Smooth muscle cell (in vitro differentiated cells): ENCODE measurements around the gene ASTN2. TPM values are rescaled to one million over a fixed set of nuclear protein-coding genes. Genes with fewer than 3 reads are reported as not detected.

Experiments used
- DNase-seq: peaks from one replicate; lab custom pipeline; 2025; ENCODE audit not compliant: unreplicated experiment; lab: John Stamatoyannopoulos, UW
- H2AFZ ChIP-seq: fragments of 200-600 bp; sonication (generic); 2 replicates; pipeline ENCODE4 v1.6.0; 2016; ENCODE audit warnings: antibody characterized with exemption, low read depth, mild to moderate bottlenecking
- H3F3A ChIP-seq: fragments of 200-600 bp; sonication (generic); 2 replicates; pipeline ENCODE4 v1.6.0; 2017; ENCODE audit warnings: antibody characterized with exemption, low read depth
- H3K27ac ChIP-seq: fragments of 200-600 bp; sonication (generic); 2 replicates; pipeline ENCODE4 v1.5.1; 2016; ENCODE audit warnings: low read depth, mild to moderate bottlenecking
- H3K27me3 ChIP-seq: fragments of 200-600 bp; sonication (generic); 2 replicates; pipeline ENCODE4 v1.6.1; 2016; ENCODE audit warnings: low read depth, mild to moderate bottlenecking
- H3K36me3 ChIP-seq: fragments of 200-600 bp; sonication (generic); 2 replicates; pipeline ENCODE4 v1.5.1; 2016; ENCODE audit warnings: low read depth
- H3K4me1 ChIP-seq: fragments of 200-600 bp; sonication (generic); 2 replicates; pipeline ENCODE4 v1.5.1; 2016; ENCODE audit warnings: low read depth
- H3K4me2 ChIP-seq: fragments of 200-600 bp; sonication (generic); 2 replicates; pipeline ENCODE4 v1.6.0; 2016; ENCODE audit warnings: mild to moderate bottlenecking
- H3K4me3 ChIP-seq: fragments of 200-600 bp; sonication (generic); 2 replicates; pipeline ENCODE4 v1.5.1; 2016; ENCODE audit warnings: mild to moderate bottlenecking
- H3K79me2 ChIP-seq: fragments of 200-600 bp; sonication (generic); 2 replicates; pipeline ENCODE4 v1.6.0; 2016; ENCODE audit warnings: low read depth, mild to moderate bottlenecking
- H3K9ac ChIP-seq: fragments of 200-600 bp; sonication (generic); 2 replicates; pipeline ENCODE4 v1.6.0; 2016; ENCODE audit warnings: low read depth
- H3K9me3 ChIP-seq: fragments of 200-600 bp; sonication (generic); replicated peaks from 2 replicates; pipeline ENCODE4 v1.5.1; 2016; ENCODE audit warnings: low read depth
- H4K20me1 ChIP-seq: fragments of 200-600 bp; sonication (generic); 2 replicates; pipeline ENCODE4 v1.6.0; 2016; ENCODE audit warnings: low read depth
- WGBS: methylation state at CpG from one replicate; pipeline ENCODE4 v1.1.7; 2016; ENCODE audit warnings: low lambda C conversion rate; 5-methylcytosine and 5-hydroxymethylcytosine counted together
- polyA plus RNA-seq: library from polyadenylated mRNA; unstranded; fragments of >200 nt; fragmentation: Nextera tagmentation; extraction: Ambion mirVana; gene quantifications from 2 replicates; pipeline ENCODE4 v1.2.1, GENCODE V29; 2016
- total RNA-seq: library from RNA; depleted of rRNA; stranded (reverse); fragments of >200 nt; gene quantifications from 2 replicates; pipeline ENCODE4 v1.2.3, GENCODE V29; 2014
- TF ChIP-seq, protein P1 (sequence below): fragments of 200-600 bp; sonication (generic); IDR thresholded peaks from 2 replicates; pipeline ENCODE4 v1.5.1; 2017; ENCODE audit warnings: borderline replicate concordance, mild to moderate bottlenecking, antibody characterized with exemption; ENCODE audit not compliant: insufficient read depth, poor library complexity, severe bottlenecking

ASTN2 gene
- total and polyA plus RNA-seq, 2 experiments from 2014 or later, result 6.5 to 6.7 TPM

- H3K27me3 ChIP-seq, result no peaks in the 10 kb centered on the region
- 36% methylated on average over 1 of the region's 1 CpG for WGBS
- H3F3A ChIP-seq, result no peaks in the 10 kb centered on the region
- TF ChIP-seq, protein P1, sequence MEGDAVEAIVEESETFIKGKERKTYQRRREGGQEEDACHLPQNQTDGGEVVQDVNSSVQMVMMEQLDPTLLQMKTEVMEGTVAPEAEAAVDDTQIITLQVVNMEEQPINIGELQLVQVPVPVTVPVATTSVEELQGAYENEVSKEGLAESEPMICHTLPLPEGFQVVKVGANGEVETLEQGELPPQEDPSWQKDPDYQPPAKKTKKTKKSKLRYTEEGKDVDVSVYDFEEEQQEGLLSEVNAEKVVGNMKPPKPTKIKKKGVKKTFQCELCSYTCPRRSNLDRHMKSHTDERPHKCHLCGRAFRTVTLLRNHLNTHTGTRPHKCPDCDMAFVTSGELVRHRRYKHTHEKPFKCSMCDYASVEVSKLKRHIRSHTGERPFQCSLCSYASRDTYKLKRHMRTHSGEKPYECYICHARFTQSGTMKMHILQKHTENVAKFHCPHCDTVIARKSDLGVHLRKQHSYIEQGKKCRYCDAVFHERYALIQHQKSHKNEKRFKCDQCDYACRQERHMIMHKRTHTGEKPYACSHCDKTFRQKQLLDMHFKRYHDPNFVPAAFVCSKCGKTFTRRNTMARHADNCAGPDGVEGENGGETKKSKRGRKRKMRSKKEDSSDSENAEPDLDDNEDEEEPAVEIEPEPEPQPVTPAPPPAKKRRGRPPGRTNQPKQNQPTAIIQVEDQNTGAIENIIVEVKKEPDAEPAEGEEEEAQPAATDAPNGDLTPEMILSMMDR, result no peak
- no peak overlapping the region for H3K9ac ChIP-seq
- no peak overlapping the region for H3K4me2 ChIP-seq
- no peak for DNase-seq
- no peak overlapping the region for H3K27ac ChIP-seq
- peaks cover 20% of the 10 kb centered on the region for H3K4me1 ChIP-seq
- H3K36me3 ChIP-seq, result no peaks in the 10 kb centered on the region
- no peak overlapping the region for H2AFZ ChIP-seq
- no peaks in the 10 kb centered on the region for H3K9me3 ChIP-seq
- H4K20me1 ChIP-seq, result no peaks in the 10 kb centered on the region
- no peaks in the 10 kb centered on the region for H3K79me2 ChIP-seq
- no peak overlapping the region for H3K4me3 ChIP-seq
These were observed 623.5 kb downstream of the ASTN2 start for GRCh38 chr9:116791326-116791725.

DNA sequence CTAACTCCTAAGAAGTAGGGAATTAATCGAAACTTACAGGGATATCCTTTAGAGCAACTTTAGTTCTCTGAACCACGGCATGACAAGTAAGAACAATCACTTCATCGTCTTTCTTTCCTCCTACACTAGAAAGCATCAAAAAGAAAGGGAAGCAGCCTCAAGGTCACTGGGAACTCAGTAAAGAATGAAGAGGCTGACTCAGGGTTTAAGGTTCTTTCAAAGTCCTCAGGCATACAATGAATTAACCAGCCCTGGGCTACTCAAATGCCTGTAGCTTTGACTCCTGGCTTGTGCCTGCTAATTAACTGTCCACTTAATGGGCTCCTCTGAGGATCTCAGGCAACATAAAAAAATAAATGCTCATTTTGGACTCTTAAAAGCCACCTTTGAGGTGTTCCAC lies 625.8 kb downstream of the ASTN2 start:
- Histone ChIP-seq H3K27me3 (no peaks in the 10 kb centered on the region), H3F3A (no peaks in the 10 kb centered on the region), H3K9ac (no peak overlapping the region), H4K20me1 (no peaks in the 10 kb centered on the region), H2AFZ (no peak overlapping the region), H3K27ac (no peak overlapping the region), H3K79me2 (no peaks in the 10 kb centered on the region), H3K9me3 (no peaks in the 10 kb centered on the region), H3K4me2 (no peak overlapping the region), H3K4me3 (no peak overlapping the region), H3K4me1 (peaks cover 20% of the 10 kb centered on the region), H3K36me3 (no peaks in the 10 kb centered on the region)
- TF ChIP-seq, protein P1, result no peak
- WGBS, result 43% methylated on average over 3 of the region's 3 CpGs
- DNase-seq, result no peak

DNA sequence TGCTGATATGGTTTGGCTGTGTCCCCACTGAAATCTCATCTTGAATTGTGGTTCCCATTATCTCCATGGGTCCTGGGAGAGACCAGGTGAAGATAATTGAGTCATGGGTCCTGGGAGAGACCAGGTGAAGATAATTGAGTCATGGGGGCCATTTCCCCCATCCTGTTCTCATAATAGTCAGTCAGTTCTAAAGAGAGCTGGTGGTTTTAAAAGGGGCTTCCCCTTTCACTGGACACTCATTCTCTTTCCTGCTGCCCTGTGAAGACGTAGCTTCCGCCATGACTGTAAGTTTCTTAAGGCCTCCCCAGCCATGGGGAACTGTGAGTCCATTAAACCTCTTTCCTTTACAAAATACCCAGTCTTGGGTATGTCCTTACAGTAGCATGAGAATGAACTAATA lies 628.1 kb downstream of the ASTN2 start:
- Histone ChIP-seq H3K9ac (no peak overlapping the region), H3K36me3 (no peaks in the 10 kb centered on the region), H3K4me1 (peaks cover 13% of the 10 kb centered on the region), H3K79me2 (no peaks in the 10 kb centered on the region), H3K27me3 (no peaks in the 10 kb centered on the region), H3K4me2 (no peak overlapping the region), H4K20me1 (no peaks in the 10 kb centered on the region), H3K9me3 (no peaks in the 10 kb centered on the region), H3F3A (no peaks in the 10 kb centered on the region), H2AFZ (no peak overlapping the region), H3K4me3 (no peak overlapping the region), H3K27ac (no peak overlapping the region)
- WGBS, result 91% methylated on average over 2 of the region's 2 CpGs
- no peak for DNase-seq
- TF ChIP-seq, protein P1, result no peak

DNA sequence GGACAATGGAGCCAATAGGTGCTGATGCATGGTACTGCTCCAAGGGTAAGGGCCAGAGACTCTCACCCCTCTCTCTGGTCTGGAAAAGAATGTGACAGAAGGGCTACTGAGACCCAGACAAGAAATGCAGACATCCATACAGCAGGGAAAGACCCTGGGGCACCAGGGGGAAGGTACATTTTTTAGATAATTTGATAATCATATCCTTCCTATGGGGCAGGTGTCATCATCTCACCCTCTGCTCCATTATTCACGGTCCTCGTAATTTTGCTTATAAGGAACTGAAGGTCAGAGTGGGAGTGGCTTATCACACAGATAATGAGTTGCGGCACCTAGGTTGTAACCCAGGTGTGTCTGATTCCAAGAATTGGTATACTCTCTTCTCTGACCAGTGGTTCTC lies 637.7 kb downstream of the ASTN2 start:
- Histone ChIP-seq H3K4me2 (no peak overlapping the region), H3K9ac (no peak overlapping the region), H3K36me3 (no peaks in the 10 kb centered on the region), H3K79me2 (no peaks in the 10 kb centered on the region), H3F3A (no peaks in the 10 kb centered on the region), H2AFZ (no peak overlapping the region), H3K4me1 (no peaks in the 10 kb centered on the region), H3K27me3 (peaks cover 5% of the 10 kb centered on the region), H3K9me3 (no peaks in the 10 kb centered on the region), H4K20me1 (no peaks in the 10 kb centered on the region), H3K27ac (no peak overlapping the region), H3K4me3 (no peak overlapping the region)
- DNase-seq, result no peak
- TF ChIP-seq, protein P1, result no peak
- WGBS, result 87% methylated on average over 3 of the region's 3 CpGs
